ENCODE results near the gene LFNG.

GRCh38 chr7:2521341-2521745 lies 1.8 kb downstream of the LFNG start:
- no peak for TF ChIP-seq CTCF (IDR thresholded peaks at IDR 0.05 in 8 of 11, conservative IDR thresholded peaks at IDR 0.05 in 3 of 11)
- no peak for TF ChIP-seq POLR2AphosphoS5 (IDR thresholded peaks at IDR 0.05)

Data from spleen (tissue), 7 donors.